ENCODE results near the gene RPLP2. TPM values are rescaled to one million over a fixed set of nuclear protein-coding genes. Genes with fewer than 3 reads are reported as not detected.

The RPLP2 gene
- total RNA-seq, 1 donor from 2014 or later, result 2,188 TPM

- Mint-ChIP-seq H3K27me3 (ENCODE audit: unreplicated experiment) (peaks cover 9% of the 10 kb centered on the region), H3K36me3 (ENCODE audit: low read depth, unreplicated experiment) (no peaks in the 10 kb centered on the region), H3K4me3 (ENCODE audit: unreplicated experiment) (no peak overlapping the region), H3K27ac (ENCODE audit: unreplicated experiment) (no peak overlapping the region), H3K9me3 (ENCODE audit: unreplicated experiment) (no peaks in the 10 kb centered on the region), H3K4me1 (ENCODE audit: unreplicated experiment) (no peaks in the 10 kb centered on the region)
- DNase-seq (ENCODE audit: low spot score), result no peak
- TF ChIP-seq CTCF (IDR thresholded peaks at IDR 0.05; ENCODE audit: unreplicated experiment), result no peak
Measured at GRCh38 chr11:850775-851763, 41.3 kb downstream of the RPLP2 start.

GRCh38 chr11:852762-853161 is 43.0 kb downstream of the RPLP2 start:
- Mint-ChIP-seq H3K4me1 (ENCODE audit: unreplicated experiment) (peaks cover 4% of the 10 kb centered on the region), H3K9me3 (ENCODE audit: unreplicated experiment) (no peaks in the 10 kb centered on the region), H3K4me3 (ENCODE audit: unreplicated experiment) (no peak overlapping the region), H3K27me3 (ENCODE audit: unreplicated experiment) (peaks cover 13% of the 10 kb centered on the region), H3K36me3 (ENCODE audit: low read depth, unreplicated experiment) (no peaks in the 10 kb centered on the region), H3K27ac (ENCODE audit: unreplicated experiment) (no peak overlapping the region)
- no peak for TF ChIP-seq CTCF (IDR thresholded peaks at IDR 0.05; ENCODE audit: unreplicated experiment)
- no peak for DNase-seq (ENCODE audit: low spot score)

GRCh38 chr11:853682-854448 is 44.1 kb downstream of the RPLP2 start:
- TF ChIP-seq CTCF (IDR thresholded peaks at IDR 0.05; ENCODE audit: unreplicated experiment), result no peak
- DNase-seq (ENCODE audit: low spot score), result no peak
- Mint-ChIP-seq H3K4me1 (ENCODE audit: unreplicated experiment) (peaks cover 4% of the 10 kb centered on the region), H3K36me3 (ENCODE audit: low read depth, unreplicated experiment) (peaks cover 4% of the 10 kb centered on the region), H3K27me3 (ENCODE audit: unreplicated experiment) (peaks cover 14% of the 10 kb centered on the region), H3K4me3 (ENCODE audit: unreplicated experiment) (no peak overlapping the region), H3K9me3 (ENCODE audit: unreplicated experiment) (no peaks in the 10 kb centered on the region), H3K27ac (ENCODE audit: unreplicated experiment) (no peak overlapping the region)

GRCh38 chr11:854601-855329 is 45.0 kb downstream of the RPLP2 start:
- no peak for TF ChIP-seq CTCF (IDR thresholded peaks at IDR 0.05; ENCODE audit: unreplicated experiment)
- no peak overlapping the region for H3K4me3 Mint-ChIP-seq (ENCODE audit: unreplicated experiment)
- no peak for DNase-seq (ENCODE audit: low spot score)
- H3K27ac Mint-ChIP-seq (ENCODE audit: unreplicated experiment), result no peak overlapping the region
- peaks cover 4% of the 10 kb centered on the region for H3K4me1 Mint-ChIP-seq (ENCODE audit: unreplicated experiment)
- peaks cover 17% of the 10 kb centered on the region for H3K27me3 Mint-ChIP-seq (ENCODE audit: unreplicated experiment)
- H3K36me3 Mint-ChIP-seq (ENCODE audit: low read depth, unreplicated experiment), result peaks cover 4% of the 10 kb centered on the region
- H3K9me3 Mint-ChIP-seq (ENCODE audit: unreplicated experiment), result no peaks in the 10 kb centered on the region

Data from endothelial cell (in vitro differentiated cells).